ENCODE measurements around the gene HIC1. TPM values are rescaled to one million over a fixed set of nuclear protein-coding genes. Genes with fewer than 3 reads are reported as not detected.
A peak's percentile ranks its signal among the peaks of the same experiment; 100 is the strongest.

The HIC1 gene
- total RNA-seq, 1 experiment from 2014 or later, result 1.4 TPM

DNA sequence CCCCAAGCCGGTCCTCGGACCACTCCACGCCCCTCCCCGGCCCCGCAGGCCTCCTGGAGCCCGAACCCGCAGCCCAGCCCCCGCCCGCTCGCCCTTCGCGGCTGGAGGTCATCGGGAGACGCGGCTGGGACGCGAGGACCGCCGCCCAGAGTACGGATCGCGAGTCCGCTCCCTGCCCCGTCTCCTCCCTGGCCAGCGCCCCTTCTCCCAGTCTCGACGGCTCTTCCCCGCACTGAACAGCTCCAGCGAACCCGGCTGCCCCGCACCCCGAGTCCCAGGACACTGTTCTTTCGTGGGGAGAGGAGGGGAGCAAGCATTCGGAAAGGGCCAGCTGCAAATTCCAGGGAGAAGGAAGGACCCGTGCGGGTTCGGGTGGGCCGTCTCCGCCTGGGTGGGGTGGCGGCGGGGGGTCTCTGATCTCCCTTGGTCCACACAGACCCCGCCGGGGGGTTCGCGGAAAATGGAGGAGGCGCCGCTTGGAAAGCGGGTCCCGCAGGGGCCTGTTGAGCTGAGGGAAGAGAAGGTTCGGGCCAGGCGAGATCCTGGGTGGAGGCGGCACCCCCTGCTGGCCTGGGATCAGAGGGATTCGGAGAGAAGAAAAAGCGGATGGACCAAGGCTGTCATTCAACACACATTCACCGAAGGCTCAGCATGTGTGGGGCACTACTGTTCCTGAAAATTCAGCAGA is 29.1 kb upstream of the HIC1 start:
- H3K4me3 ChIP-seq (ENCODE audit: low read depth in 2 of 2, low read length in 2 of 2), result peak overlapping the region; percentile 38 to 44
- intact Hi-C loops (cut with micrococcal nuclease; ENCODE audit: unreplicated experiment) (no loop called here), in situ Hi-C loops (cut with HindIII; ENCODE audit: low pct_unique_long_range_greater_than_20kb, low sequenced_read_pairs) (no loop called here)
- H3K27ac ChIP-seq (ENCODE audit: low read length), result no peak overlapping the region
- peaks cover 1% of the 10 kb centered on the region; the same call in 1 of the 2 replicates for H3K4me1 ChIP-seq (ENCODE audit: control insufficient read depth, insufficient read depth, low read length)
- POLR2A ChIA-PET, result no interaction called here
- TF ChIP-seq POLR2AphosphoS5 (IDR thresholded peaks at IDR 0.05; ENCODE audit: low read depth, low read length), result no peak
- TF ChIP-seq, protein P1, sequence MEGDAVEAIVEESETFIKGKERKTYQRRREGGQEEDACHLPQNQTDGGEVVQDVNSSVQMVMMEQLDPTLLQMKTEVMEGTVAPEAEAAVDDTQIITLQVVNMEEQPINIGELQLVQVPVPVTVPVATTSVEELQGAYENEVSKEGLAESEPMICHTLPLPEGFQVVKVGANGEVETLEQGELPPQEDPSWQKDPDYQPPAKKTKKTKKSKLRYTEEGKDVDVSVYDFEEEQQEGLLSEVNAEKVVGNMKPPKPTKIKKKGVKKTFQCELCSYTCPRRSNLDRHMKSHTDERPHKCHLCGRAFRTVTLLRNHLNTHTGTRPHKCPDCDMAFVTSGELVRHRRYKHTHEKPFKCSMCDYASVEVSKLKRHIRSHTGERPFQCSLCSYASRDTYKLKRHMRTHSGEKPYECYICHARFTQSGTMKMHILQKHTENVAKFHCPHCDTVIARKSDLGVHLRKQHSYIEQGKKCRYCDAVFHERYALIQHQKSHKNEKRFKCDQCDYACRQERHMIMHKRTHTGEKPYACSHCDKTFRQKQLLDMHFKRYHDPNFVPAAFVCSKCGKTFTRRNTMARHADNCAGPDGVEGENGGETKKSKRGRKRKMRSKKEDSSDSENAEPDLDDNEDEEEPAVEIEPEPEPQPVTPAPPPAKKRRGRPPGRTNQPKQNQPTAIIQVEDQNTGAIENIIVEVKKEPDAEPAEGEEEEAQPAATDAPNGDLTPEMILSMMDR (IDR thresholded peaks at IDR 0.05), result peak; percentile 87
- peak; percentile 62 for ATAC-seq
- no TSS peak for BruUV-seq (replicated peaks)
- no peaks in the 10 kb centered on the region; the same call in 1 of the 2 replicates for H3K27me3 ChIP-seq (ENCODE audit: control insufficient read depth, insufficient read depth, low read length)
- no peak for DNase-seq (ENCODE audit: low read depth, low spot score)
- H3K9me3 ChIP-seq (ENCODE audit: control insufficient read depth, insufficient read depth, low read depth, low read length), result no peaks in the 10 kb centered on the region
- no peaks in the 10 kb centered on the region; the same call in 1 of the 2 replicates for H3K36me3 ChIP-seq (ENCODE audit: control insufficient read depth, insufficient read depth, low read length)
- CTCF ChIA-PET, result interaction anchor here (2.6 kb wide), 1 partner anchor 117 kb away, joined by 22 read pairs; no protein-coding TSS in a partner anchor

- H3K36me3 ChIP-seq (ENCODE audit: control insufficient read depth, insufficient read depth, low read length), result no peaks in the 10 kb centered on the region; the same call in 1 of the 2 replicates
- ATAC-seq (no peak), DNase-seq (ENCODE audit: low read depth, low spot score) (no peak)
- no peaks in the 10 kb centered on the region; the same call in 1 of the 2 replicates for H3K27me3 ChIP-seq (ENCODE audit: control insufficient read depth, insufficient read depth, low read length)
- TF ChIP-seq, protein P2, sequence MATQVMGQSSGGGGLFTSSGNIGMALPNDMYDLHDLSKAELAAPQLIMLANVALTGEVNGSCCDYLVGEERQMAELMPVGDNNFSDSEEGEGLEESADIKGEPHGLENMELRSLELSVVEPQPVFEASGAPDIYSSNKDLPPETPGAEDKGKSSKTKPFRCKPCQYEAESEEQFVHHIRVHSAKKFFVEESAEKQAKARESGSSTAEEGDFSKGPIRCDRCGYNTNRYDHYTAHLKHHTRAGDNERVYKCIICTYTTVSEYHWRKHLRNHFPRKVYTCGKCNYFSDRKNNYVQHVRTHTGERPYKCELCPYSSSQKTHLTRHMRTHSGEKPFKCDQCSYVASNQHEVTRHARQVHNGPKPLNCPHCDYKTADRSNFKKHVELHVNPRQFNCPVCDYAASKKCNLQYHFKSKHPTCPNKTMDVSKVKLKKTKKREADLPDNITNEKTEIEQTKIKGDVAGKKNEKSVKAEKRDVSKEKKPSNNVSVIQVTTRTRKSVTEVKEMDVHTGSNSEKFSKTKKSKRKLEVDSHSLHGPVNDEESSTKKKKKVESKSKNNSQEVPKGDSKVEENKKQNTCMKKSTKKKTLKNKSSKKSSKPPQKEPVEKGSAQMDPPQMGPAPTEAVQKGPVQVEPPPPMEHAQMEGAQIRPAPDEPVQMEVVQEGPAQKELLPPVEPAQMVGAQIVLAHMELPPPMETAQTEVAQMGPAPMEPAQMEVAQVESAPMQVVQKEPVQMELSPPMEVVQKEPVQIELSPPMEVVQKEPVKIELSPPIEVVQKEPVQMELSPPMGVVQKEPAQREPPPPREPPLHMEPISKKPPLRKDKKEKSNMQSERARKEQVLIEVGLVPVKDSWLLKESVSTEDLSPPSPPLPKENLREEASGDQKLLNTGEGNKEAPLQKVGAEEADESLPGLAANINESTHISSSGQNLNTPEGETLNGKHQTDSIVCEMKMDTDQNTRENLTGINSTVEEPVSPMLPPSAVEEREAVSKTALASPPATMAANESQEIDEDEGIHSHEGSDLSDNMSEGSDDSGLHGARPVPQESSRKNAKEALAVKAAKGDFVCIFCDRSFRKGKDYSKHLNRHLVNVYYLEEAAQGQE (IDR thresholded peaks at IDR 0.05; ENCODE audit: insufficient read depth in 1 of 2, low read depth in 2 of 2, low read length in 1 of 2), result no peak
- ChIA-PET CTCF (no interaction called here), POLR2A (no interaction called here)
- intact Hi-C loops (cut with micrococcal nuclease; ENCODE audit: unreplicated experiment) (loop anchor here (2.0 kb wide), 1 partner anchor 119 kb away; no protein-coding TSS in a partner anchor), in situ Hi-C loops (cut with HindIII; ENCODE audit: low pct_unique_long_range_greater_than_20kb, low sequenced_read_pairs) (no loop called here)
- no TSS peak for BruUV-seq (replicated peaks)
- H3K9me3 ChIP-seq (ENCODE audit: control insufficient read depth, insufficient read depth, low read depth, low read length), result no peaks in the 10 kb centered on the region
- H3K27ac ChIP-seq (ENCODE audit: low read length), result no peak overlapping the region
- H3K4me3 ChIP-seq (ENCODE audit: low read depth in 2 of 2, low read length in 2 of 2), result no peak overlapping the region
- peaks cover 3% of the 10 kb centered on the region; the same call in 1 of the 2 replicates for H3K4me1 ChIP-seq (ENCODE audit: control insufficient read depth, insufficient read depth, low read length)
These were observed 27.2 kb upstream of the HIC1 start for GRCh38 chr17:2027528-2028233.

DNA sequence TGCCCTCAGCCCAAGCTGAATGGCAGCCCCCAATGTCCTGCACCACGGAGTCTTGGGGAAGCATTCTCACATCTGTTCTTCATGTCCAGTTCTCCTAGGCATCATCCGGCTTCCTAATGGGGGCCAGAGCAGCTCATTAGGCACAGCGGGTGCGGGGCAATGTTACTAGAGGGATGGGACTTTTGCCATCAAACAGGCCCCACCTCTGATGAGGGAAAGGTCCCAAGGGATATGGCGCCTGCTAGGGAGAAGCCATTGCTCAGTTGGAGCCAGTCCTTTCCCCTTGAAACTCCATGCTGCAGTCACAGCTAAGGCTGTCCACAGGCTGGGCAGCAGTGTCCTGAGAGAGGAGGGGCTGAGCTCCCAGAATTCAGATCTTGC is 26.7 kb upstream of the HIC1 start:
- ATAC-seq (no peak), DNase-seq (ENCODE audit: low read depth, low spot score) (no peak)
- no peaks in the 10 kb centered on the region for H3K9me3 ChIP-seq (ENCODE audit: control insufficient read depth, insufficient read depth, low read depth, low read length)
- no peaks in the 10 kb centered on the region; the same call in 1 of the 2 replicates for H3K27me3 ChIP-seq (ENCODE audit: control insufficient read depth, insufficient read depth, low read length)
- H3K4me3 ChIP-seq (ENCODE audit: low read depth in 2 of 2, low read length in 2 of 2), result no peak overlapping the region
- TF ChIP-seq POLR2AphosphoS5 (IDR thresholded peaks at IDR 0.05; ENCODE audit: low read depth, low read length) (no peak), SIN3A (IDR thresholded peaks at IDR 0.05; ENCODE audit: borderline replicate concordance, insufficient read depth, low read depth, low read length) (no peak), TCF7L2 (IDR thresholded peaks at IDR 0.05; ENCODE audit: low read depth, low read length) (no peak)
- TF ChIP-seq, protein P2 (IDR thresholded peaks at IDR 0.05; ENCODE audit: insufficient read depth in 1 of 2, low read depth in 2 of 2, low read length in 1 of 2), result no peak
- TF ChIP-seq, protein P1 (IDR thresholded peaks at IDR 0.05), result no peak
- no peaks in the 10 kb centered on the region; the same call in 1 of the 2 replicates for H3K36me3 ChIP-seq (ENCODE audit: control insufficient read depth, insufficient read depth, low read length)
- in situ Hi-C loops (cut with HindIII; ENCODE audit: low pct_unique_long_range_greater_than_20kb, low sequenced_read_pairs) (no loop called here), intact Hi-C loops (cut with micrococcal nuclease; ENCODE audit: unreplicated experiment) (loop anchor here (2.0 kb wide), 1 partner anchor 119 kb away; no protein-coding TSS in a partner anchor)
- peaks cover 3% of the 10 kb centered on the region; the same call in 1 of the 2 replicates for H3K4me1 ChIP-seq (ENCODE audit: control insufficient read depth, insufficient read depth, low read length)
- POLR2A ChIA-PET, result no interaction called here
- CTCF ChIA-PET, result no interaction called here
- H3K27ac ChIP-seq (ENCODE audit: low read length), result no peak overlapping the region
- no TSS peak for BruUV-seq (replicated peaks)
